ENCODE data around the gene ZNF479.
"Not testable (repeated sequence)": the region's sequence is repeated elsewhere in the genome, so short reads cannot be mapped to it uniquely, and the experiment has no call there.

ZNF479 gene

DNA sequence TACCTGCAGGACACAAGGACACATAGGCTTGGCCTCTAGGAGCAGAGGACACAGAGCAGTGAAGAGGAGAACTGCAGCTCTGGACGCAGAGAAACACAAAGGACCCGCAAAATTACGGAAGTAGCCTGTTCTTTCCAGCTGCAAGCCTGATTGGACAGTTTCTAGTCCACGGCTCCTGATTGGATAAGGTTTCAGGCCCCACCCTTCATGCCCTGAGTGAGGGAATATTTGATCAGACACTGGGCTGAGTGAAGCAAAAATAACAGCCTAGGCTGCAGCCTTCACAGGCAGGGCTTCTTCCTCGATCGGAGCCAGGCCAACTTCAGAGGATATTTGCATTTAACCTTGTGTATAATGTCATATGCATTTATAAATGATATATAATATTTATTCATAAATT lies at the start of gene ZNF479:
ZNF479 (minus strand) TSS at position 101 of the 400 bp plus-strand sequence. CDS start 112 bp downstream, outside the sequence.
- in situ Hi-C loops (cut with HindIII; ENCODE audit: low sequenced_read_pairs); H3K4me3 ChIP-seq (ENCODE audit: low read depth, low read length); DNase-seq (ENCODE audit: low read depth, low spot score): not testable (repeated sequence)

DNA sequence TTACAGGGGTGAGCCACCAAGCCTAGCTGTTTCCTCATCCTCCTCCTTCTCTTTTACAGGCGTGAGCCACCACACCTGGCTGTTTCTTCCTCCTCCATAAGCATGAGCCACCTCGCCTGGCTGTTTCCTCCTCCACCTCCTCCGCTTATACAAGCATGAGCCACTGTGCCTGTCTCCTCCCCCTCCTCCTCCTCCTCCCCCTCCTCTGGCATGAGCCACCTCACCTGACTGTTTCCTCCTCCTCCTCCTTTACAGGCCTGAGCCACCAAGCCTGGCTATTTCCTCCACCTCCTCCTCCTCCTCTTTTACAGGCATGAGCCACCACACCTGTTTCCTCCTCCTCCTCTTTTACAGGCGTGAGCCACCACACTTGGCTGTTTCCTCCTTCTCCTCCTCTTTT lies 49.8 kb upstream of the ZNF479 start:
- DNase-seq (ENCODE audit: low read depth, low spot score), result no peak
- TF ChIP-seq, protein P1, sequence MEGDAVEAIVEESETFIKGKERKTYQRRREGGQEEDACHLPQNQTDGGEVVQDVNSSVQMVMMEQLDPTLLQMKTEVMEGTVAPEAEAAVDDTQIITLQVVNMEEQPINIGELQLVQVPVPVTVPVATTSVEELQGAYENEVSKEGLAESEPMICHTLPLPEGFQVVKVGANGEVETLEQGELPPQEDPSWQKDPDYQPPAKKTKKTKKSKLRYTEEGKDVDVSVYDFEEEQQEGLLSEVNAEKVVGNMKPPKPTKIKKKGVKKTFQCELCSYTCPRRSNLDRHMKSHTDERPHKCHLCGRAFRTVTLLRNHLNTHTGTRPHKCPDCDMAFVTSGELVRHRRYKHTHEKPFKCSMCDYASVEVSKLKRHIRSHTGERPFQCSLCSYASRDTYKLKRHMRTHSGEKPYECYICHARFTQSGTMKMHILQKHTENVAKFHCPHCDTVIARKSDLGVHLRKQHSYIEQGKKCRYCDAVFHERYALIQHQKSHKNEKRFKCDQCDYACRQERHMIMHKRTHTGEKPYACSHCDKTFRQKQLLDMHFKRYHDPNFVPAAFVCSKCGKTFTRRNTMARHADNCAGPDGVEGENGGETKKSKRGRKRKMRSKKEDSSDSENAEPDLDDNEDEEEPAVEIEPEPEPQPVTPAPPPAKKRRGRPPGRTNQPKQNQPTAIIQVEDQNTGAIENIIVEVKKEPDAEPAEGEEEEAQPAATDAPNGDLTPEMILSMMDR (IDR thresholded peaks at IDR 0.05; ENCODE audit: low read depth, low read length), result no peak
- no peak overlapping the region for H3K4me3 ChIP-seq (ENCODE audit: low read depth, low read length)
- in situ Hi-C loops (cut with HindIII; ENCODE audit: low sequenced_read_pairs), result no loop called here

DNA sequence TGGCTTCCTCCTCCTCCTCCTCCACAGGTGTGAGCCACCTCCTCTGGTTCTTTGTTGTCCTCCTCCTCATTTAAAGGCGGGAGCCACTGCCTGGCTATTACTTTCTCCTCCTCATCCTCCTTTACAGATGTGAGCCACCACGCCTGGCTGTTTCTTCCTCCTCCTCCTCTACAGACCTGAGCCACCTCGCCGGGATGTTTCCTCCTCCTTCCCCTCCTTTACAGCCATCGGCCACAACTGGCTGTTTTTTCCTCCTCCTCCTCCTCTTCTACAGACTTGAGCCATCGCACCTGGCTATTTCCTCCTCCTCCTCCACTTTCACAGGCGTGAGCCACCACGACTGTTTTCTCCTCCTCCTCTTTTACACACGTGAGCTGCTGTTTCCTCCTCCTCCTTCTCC lies 49.0 kb upstream of the ZNF479 start:
- TF ChIP-seq, protein P1 (IDR thresholded peaks at IDR 0.05; ENCODE audit: low read depth, low read length), result no peak
- DNase-seq (ENCODE audit: low read depth, low spot score), result no peak
- in situ Hi-C loops (cut with HindIII; ENCODE audit: low sequenced_read_pairs), result no loop called here
- no peak overlapping the region for H3K4me3 ChIP-seq (ENCODE audit: low read depth, low read length)

DNA sequence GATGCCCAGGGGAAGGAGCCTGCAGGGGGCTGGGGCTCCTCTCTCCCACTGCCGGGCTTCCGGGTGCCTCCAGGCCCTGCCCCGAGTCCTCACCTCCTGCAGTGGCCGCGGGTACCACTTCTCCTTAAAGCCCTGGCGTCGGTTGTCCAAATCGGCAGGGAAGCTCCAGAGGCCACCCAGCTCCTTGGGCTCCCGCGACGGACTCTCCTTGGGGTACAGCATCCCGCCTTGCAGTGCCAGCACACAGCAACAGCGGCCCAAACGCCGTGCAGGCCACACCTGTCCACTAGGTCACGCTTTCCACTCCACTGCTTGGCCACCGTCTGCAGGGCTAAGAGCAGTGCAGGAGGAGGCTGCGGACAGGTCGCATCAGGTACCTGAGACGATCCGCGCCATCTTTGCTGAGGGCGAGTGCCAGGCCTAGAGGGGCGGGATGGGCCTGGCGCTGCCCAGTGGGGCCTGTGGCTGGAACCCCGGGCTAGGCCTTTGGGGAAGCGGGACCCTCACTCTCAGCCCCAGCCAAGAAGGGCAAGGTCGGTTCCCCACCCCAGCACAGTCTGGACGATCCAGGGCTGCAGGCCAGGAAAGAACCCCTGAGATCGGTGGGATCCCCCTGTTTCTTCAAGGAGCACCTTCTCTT lies 47.7 kb upstream of the ZNF479 start:
- in situ Hi-C loops (cut with HindIII; ENCODE audit: low sequenced_read_pairs), result no loop called here

GRCh38 chr7:57178768-57179139 lies 46.5 kb upstream of the ZNF479 start:
- H3K4me3 ChIP-seq (ENCODE audit: low read depth, low read length), result no peak overlapping the region
- in situ Hi-C loops (cut with HindIII; ENCODE audit: low sequenced_read_pairs), result no loop called here
- TF ChIP-seq, protein P1 (IDR thresholded peaks at IDR 0.05; ENCODE audit: low read depth, low read length), result no peak
- no peak for DNase-seq (ENCODE audit: low read depth, low spot score)

More for the DNA sequence above, 47.7 kb upstream of the ZNF479 start:
- no peak for DNase-seq (ENCODE audit: low read depth, low spot score)
- TF ChIP-seq, protein P1 (IDR thresholded peaks at IDR 0.05; ENCODE audit: low read depth, low read length), result no peak
- no peak overlapping the region for H3K4me3 ChIP-seq (ENCODE audit: low read depth, low read length)

DNA sequence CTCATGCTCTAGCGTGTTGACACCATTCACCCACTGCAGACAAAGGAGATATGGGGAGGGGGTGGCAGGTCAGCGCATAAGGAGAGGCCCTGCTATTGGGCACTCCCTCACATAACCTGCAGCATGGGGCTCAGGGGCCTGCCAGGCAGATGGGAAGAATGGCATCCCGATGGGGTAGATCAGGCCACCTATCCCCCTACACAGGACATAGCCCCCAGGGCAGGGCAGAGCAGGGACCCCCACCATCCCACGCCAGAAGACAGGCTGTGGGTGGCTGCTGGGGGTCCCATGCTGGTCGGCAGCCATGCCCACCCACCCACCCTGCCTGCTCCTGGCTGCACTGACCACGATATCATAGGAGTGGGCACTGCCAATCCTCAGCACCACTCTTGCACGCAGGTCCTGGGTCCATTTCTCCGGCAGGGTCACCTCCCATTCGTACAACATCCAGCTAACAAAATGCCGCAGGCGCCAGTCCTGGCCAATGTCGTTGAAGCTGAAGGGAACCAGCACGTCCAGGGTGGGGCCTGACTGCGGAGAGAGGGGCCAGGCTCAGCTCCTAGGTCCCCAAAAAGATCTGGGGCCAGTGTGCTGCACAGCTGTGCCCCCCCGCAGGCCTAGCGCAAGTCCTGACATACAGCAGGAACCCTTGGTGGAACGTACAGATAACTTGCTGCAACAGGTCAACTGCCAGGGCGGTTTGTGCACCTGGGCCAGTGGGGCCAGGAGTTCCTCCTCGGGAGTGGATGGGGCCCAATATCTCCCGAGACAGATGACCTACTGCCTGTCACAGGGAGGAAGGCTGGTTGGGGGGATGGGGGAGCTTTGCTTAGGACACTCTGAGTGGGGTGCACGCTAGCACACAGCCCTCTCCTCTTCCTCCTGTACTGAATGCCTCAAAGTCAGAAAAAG lies 45.9 kb upstream of the ZNF479 start:
- DNase-seq (ENCODE audit: low read depth, low spot score), result no peak
- no peak overlapping the region for H3K4me3 ChIP-seq (ENCODE audit: low read depth, low read length)
- in situ Hi-C loops (cut with HindIII; ENCODE audit: low sequenced_read_pairs), result no loop called here
- TF ChIP-seq, protein P1 (IDR thresholded peaks at IDR 0.05; ENCODE audit: low read depth, low read length), result no peak

Measured in astrocyte of the spinal cord (primary cell).